ENCODE data around the gene TUBA1B.
"Not testable (repeated sequence)": the region's sequence is repeated elsewhere in the genome, so short reads cannot be mapped to it uniquely, and the experiment has no call there.

The TUBA1B gene

GRCh38 chr12:49154221-49154620, 23.0 kb upstream of the TUBA1B start:
- TF ChIP-seq CTCF (IDR thresholded peaks at IDR 0.05; ENCODE audit: extremely low read depth, insufficient read depth, missing control alignments): no peak
- DNase-seq (ENCODE audit: low spot score): no peak
- in situ Hi-C loops (cut with MboI; ENCODE audit: low pct_unique_long_range_greater_than_20kb, low sequenced_read_pairs, unreplicated experiment): no loop called here

- in situ Hi-C loops (cut with MboI; ENCODE audit: low pct_unique_long_range_greater_than_20kb, low sequenced_read_pairs, unreplicated experiment): no loop called here
- TF ChIP-seq CTCF (IDR thresholded peaks at IDR 0.05; ENCODE audit: extremely low read depth, insufficient read depth, missing control alignments): no peak
- no peak for DNase-seq (ENCODE audit: low spot score)
These were observed 16.2 kb upstream of the TUBA1B start for GRCh38 chr12:49147384-49147783.

- in situ Hi-C loops (cut with MboI; ENCODE audit: low pct_unique_long_range_greater_than_20kb, low sequenced_read_pairs, unreplicated experiment): no loop called here
- TF ChIP-seq CTCF (IDR thresholded peaks at IDR 0.05; ENCODE audit: extremely low read depth, insufficient read depth, missing control alignments): no peak
- no peak for DNase-seq (ENCODE audit: low spot score)
These were observed 15.2 kb upstream of the TUBA1B start for GRCh38 chr12:49146406-49146805.

GRCh38 chr12:49144384-49144783, 13.2 kb upstream of the TUBA1B start:
- in situ Hi-C loops (cut with MboI; ENCODE audit: low pct_unique_long_range_greater_than_20kb, low sequenced_read_pairs, unreplicated experiment): no loop called here
- no peak for DNase-seq (ENCODE audit: low spot score)
- TF ChIP-seq CTCF (IDR thresholded peaks at IDR 0.05; ENCODE audit: extremely low read depth, insufficient read depth, missing control alignments): no peak

GRCh38 chr12:49138999-49139398, 7.8 kb upstream of the TUBA1B start:
- no peak for TF ChIP-seq CTCF (IDR thresholded peaks at IDR 0.05; ENCODE audit: extremely low read depth, insufficient read depth, missing control alignments)
- DNase-seq (ENCODE audit: low spot score): no peak
- in situ Hi-C loops (cut with MboI; ENCODE audit: low pct_unique_long_range_greater_than_20kb, low sequenced_read_pairs, unreplicated experiment): no loop called here

- no peak for TF ChIP-seq CTCF (IDR thresholded peaks at IDR 0.05; ENCODE audit: extremely low read depth, insufficient read depth, missing control alignments)
- in situ Hi-C loops (cut with MboI; ENCODE audit: low pct_unique_long_range_greater_than_20kb, low sequenced_read_pairs, unreplicated experiment): no loop called here
- no peak for DNase-seq (ENCODE audit: low spot score)
These were observed 7.4 kb upstream of the TUBA1B start for GRCh38 chr12:49138587-49138986.

- no peak for TF ChIP-seq CTCF (IDR thresholded peaks at IDR 0.05; ENCODE audit: extremely low read depth, insufficient read depth, missing control alignments)
- no peak for DNase-seq (ENCODE audit: low spot score)
- in situ Hi-C loops (cut with MboI; ENCODE audit: low pct_unique_long_range_greater_than_20kb, low sequenced_read_pairs, unreplicated experiment): no loop called here
These were observed 6.3 kb upstream of the TUBA1B start for GRCh38 chr12:49137476-49137875.

- DNase-seq (ENCODE audit: low spot score); in situ Hi-C loops (cut with MboI; ENCODE audit: low pct_unique_long_range_greater_than_20kb, low sequenced_read_pairs, unreplicated experiment): not testable (repeated sequence)
These were observed 5.8 kb upstream of the TUBA1B start for GRCh38 chr12:49136997-49137396.

Measured in GM13977 (cell line).